Transverse colon (tissue), 4 donors: ENCODE results near the gene GNAT3. TPM values are rescaled to one million over a fixed set of nuclear protein-coding genes. Genes with fewer than 3 reads are reported as not detected.

Experiments
- DNase-seq: peaks from one replicate; pipeline ENCODE4 v3.0.0-alpha.2; 2019
- H3K27ac ChIP-seq, 4 donors: fragments of 200-600 bp; sonication (generic); 2 replicates each; pipeline ENCODE4 v1.5.1; 2016 to 2018; ENCODE audit warnings: inconsistent platforms in 4 of 4
- H3K27me3 ChIP-seq: fragments of 200-600 bp; sonication (generic); 2 replicates; pipeline ENCODE4 v1.5.1; 2017; ENCODE audit warnings: inconsistent platforms
- H3K36me3 ChIP-seq, 4 donors: fragments of 200-600 bp; sonication (generic); 2 replicates each; pipeline ENCODE4 v1.5.1; 2017 to 2019; ENCODE audit warnings: inconsistent platforms in 4 of 4
- H3K4me1 ChIP-seq, 4 donors: fragments of 200-600 bp; sonication (generic); 2 replicates each; pipeline ENCODE4 v1.5.1; 2017 to 2020; ENCODE audit warnings: inconsistent platforms in 4 of 4
- H3K4me3 ChIP-seq, 4 donors: fragments of 200-600 bp; sonication (generic); 1 replicate in 1 of 4; 2 replicates in 3 of 4; pipeline versions ENCODE4 v1.5.1 to v1.6.1; 2017 to 2019; ENCODE audit warnings: inconsistent platforms in 4 of 4
- H3K9me3 ChIP-seq, 2 donors: fragments of 200-600 bp; sonication (generic); 2 replicates each; pipeline ENCODE4 v1.5.1; 2017 to 2019; ENCODE audit warnings: inconsistent platforms in 2 of 2
- EP300 ChIP-seq: sonication (generic); formaldehyde crosslinking; IDR thresholded peaks from one replicate; pipeline ENCODE4 v1.6.1; 2017; ENCODE audit warnings: antibody characterized with exemption, low read depth
- POLR2A ChIP-seq: fragments of 450-650 bp; IDR thresholded peaks from one replicate; pipeline ENCODE4 v1.6.1; 2016; ENCODE audit warnings: antibody characterized with exemption, mild to moderate bottlenecking, moderate library complexity
- POLR2AphosphoS5 ChIP-seq, 3 donors: sonication (generic); formaldehyde crosslinking; IDR thresholded peaks; one replicate each; pipeline ENCODE4 v1.6.1; 2016; ENCODE audit warnings: antibody characterized with exemption in 3 of 3
- WGBS, 2 donors: methylation state at CpG; one replicate each; pipeline ENCODE4 v1.1.5; 2018; ENCODE audit warnings: low coverage in 1 of 2; 5-methylcytosine and 5-hydroxymethylcytosine counted together
- in situ Hi-C, 4 donors: fragments of 200-750 bp; cut with MboI; loops; one replicate each; pipeline versions ENCODE4 v1.15.0 to v1.15.1; 2017; ENCODE audit warnings: low sequenced_read_pairs in 3 of 4, low pct_ligation_motif_present in 1 of 4, low pct_unique_long_range_greater_than_20kb in 1 of 4
- intact Hi-C: fragments of 100-400 bp; cut with DNase I; formaldehyde crosslinking; loops from one replicate; pipeline ENCODE4 v1.15.1; 2023; ENCODE audit warnings: low total_unique reads
- total RNA-seq, 4 donors: library from RNA; depleted of rRNA; stranded (reverse); fragments of >200 nt; gene quantifications; one replicate each; pipeline ENCODE4 v1.1.0, GENCODE V29; 2016
- TF ChIP-seq, protein P1 (sequence below), 5 experiments: fragments of 200-600 bp in 3 of 5; fragments of 450-650 bp in 2 of 5; sonication (generic) in 3 of 5; IDR thresholded peaks; 1 replicate in 2 of 5; 2 replicates in 3 of 5; pipeline ENCODE4 v1.5.1; 2016 to 2017; ENCODE audit warnings: antibody characterized with exemption in 5 of 5, inconsistent platforms in 3 of 5, mild to moderate bottlenecking in 2 of 5, moderate library complexity in 1 of 5

The GNAT3 gene
- total RNA-seq, 4 donors from 2014 or later = not detected

DNA sequence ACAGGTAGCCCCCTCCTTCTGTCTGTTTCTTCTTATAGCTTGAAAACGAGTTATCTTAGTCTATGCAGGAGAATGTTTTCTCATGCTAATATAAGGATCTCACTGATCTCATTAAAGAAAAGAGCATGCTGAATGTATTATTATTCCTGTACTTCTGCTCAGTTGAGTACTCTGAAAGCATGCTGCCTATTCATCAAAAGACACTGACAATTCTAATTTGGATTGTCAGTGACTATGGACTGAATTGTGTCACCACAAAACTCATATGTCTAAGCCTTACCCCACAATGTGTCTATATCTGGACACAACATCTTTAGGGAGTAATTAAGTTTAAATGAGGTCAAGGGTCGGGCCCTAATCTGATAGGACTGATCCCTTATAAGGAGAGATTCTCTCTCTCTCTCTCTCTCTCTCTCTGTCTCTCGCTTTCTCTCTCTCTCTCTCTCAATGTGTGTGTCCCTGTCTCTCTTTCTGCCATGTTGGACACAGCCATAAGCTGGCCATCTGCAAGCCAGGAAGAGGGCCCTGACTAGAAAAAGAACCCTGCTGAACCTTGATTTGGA, 98.4 kb downstream of the GNAT3 start:
- Histone ChIP-seq H3K4me3 (no peak overlapping the region), H3K4me1 (no peaks in the 10 kb centered on the region), H3K27me3 (no peaks in the 10 kb centered on the region), H3K36me3 (no peaks in the 10 kb centered on the region), H3K9me3 (no peaks in the 10 kb centered on the region), H3K27ac (no peak overlapping the region)
- in situ Hi-C loops (no loop called here), intact Hi-C loops (no loop called here)
- DNase-seq = no peak
- WGBS, 2 donors = 73 to 75% methylated on average over 3 of the region's 3 CpGs
- TF ChIP-seq POLR2AphosphoS5 (IDR thresholded peaks at IDR 0.05) = no peak
- TF ChIP-seq, protein P1, sequence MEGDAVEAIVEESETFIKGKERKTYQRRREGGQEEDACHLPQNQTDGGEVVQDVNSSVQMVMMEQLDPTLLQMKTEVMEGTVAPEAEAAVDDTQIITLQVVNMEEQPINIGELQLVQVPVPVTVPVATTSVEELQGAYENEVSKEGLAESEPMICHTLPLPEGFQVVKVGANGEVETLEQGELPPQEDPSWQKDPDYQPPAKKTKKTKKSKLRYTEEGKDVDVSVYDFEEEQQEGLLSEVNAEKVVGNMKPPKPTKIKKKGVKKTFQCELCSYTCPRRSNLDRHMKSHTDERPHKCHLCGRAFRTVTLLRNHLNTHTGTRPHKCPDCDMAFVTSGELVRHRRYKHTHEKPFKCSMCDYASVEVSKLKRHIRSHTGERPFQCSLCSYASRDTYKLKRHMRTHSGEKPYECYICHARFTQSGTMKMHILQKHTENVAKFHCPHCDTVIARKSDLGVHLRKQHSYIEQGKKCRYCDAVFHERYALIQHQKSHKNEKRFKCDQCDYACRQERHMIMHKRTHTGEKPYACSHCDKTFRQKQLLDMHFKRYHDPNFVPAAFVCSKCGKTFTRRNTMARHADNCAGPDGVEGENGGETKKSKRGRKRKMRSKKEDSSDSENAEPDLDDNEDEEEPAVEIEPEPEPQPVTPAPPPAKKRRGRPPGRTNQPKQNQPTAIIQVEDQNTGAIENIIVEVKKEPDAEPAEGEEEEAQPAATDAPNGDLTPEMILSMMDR (IDR thresholded peaks at IDR 0.05) = no peak
- no peak for TF ChIP-seq EP300

DNA sequence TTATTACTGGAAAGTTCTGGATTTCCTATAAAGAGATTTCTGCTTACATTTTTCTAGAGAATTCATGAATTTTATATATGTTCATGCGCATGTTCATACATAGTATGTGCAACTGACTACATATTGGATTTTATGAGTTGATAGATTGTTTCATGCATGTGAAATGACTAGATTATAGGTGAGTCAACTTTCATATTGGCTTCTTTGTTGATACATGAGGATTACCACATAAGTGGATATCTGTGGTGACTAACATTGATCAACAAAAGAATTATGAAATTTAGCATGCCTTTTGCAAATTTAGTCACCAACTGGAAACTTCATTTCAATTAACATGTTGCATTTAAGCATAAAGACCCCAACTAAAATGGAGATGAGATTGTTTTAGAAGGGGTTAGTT, 99.0 kb downstream of the GNAT3 start:
- Histone ChIP-seq H3K27me3 (no peaks in the 10 kb centered on the region), H3K4me3 (no peak overlapping the region), H3K27ac (no peak overlapping the region), H3K9me3 (no peaks in the 10 kb centered on the region), H3K4me1 (no peaks in the 10 kb centered on the region), H3K36me3 (no peaks in the 10 kb centered on the region)
- intact Hi-C loops = no loop called here
- whole genome bisulfite sequencing, 2 donors = 88 to 89% methylated on average over 1 of the region's 1 CpG
- DNase-seq = no peak
- in situ Hi-C loops = no loop called here
- no peak for TF ChIP-seq POLR2AphosphoS5 (IDR thresholded peaks at IDR 0.05)
- no peak for TF ChIP-seq EP300
- no peak for TF ChIP-seq POLR2A
- TF ChIP-seq, protein P1 (IDR thresholded peaks at IDR 0.05) = no peak

DNA sequence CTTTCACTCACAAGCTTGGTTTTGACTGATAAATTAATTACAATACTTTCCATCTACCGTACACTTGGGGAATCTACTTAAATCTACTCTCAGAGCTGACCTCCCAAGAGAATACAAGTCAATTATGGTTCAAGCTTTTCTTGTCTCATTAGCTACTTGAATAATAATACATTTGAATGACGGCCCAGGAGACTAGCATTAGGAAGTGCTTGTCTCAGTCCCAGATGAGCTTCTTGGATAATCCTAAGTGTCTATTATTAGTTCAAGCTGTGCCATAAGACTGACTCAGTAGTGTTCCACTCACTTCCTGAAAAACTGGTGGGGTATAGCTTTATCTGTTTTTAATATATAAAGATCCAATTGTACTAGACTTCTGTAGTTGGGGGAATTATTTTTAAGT, 100.2 kb downstream of the GNAT3 start:
- in situ Hi-C loops (no loop called here), intact Hi-C loops (no loop called here)
- no peak overlapping the region for H3K4me3 ChIP-seq
- H3K4me1 ChIP-seq = no peaks in the 10 kb centered on the region
- no peak for DNase-seq
- H3K36me3 ChIP-seq = no peaks in the 10 kb centered on the region
- TF ChIP-seq POLR2A (no peak), EP300 (no peak), POLR2AphosphoS5 (IDR thresholded peaks at IDR 0.05) (no peak)
- TF ChIP-seq, protein P1 (IDR thresholded peaks at IDR 0.05) = no peak
- H3K9me3 ChIP-seq = no peaks in the 10 kb centered on the region
- no peaks in the 10 kb centered on the region for H3K27me3 ChIP-seq
- 67 to 76% methylated on average over 1 to 2 of the region's 2 CpGs for WGBS, 2 donors
- H3K27ac ChIP-seq = no peak overlapping the region

DNA sequence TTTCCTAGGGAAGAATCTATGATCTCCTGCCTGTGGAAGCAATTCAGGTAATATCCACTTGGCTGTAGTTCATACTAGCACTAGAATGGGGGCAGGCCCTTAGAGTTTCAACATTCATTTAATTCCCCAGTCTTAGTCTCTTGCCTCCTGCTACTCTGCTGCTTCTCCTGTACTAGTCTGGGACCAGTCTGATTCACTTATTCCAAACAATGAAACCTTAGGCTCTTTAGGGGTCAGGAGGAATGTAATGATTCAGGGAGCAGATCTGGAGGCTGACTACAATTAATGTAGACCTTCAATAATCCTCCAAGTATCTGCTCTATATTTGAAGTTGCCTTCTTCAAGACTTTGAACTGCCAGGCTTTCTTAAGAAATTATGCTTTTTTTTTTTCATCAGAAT, 101.8 kb downstream of the GNAT3 start:
- TF ChIP-seq POLR2A (no peak), POLR2AphosphoS5 (IDR thresholded peaks at IDR 0.05) (no peak), EP300 (no peak)
- TF ChIP-seq, protein P1 (IDR thresholded peaks at IDR 0.05) = no peak
- DNase-seq = no peak
- intact Hi-C loops = no loop called here
- Histone ChIP-seq H3K27me3 (no peaks in the 10 kb centered on the region), H3K4me1 (no peaks in the 10 kb centered on the region), H3K36me3 (no peaks in the 10 kb centered on the region), H3K27ac (no peak overlapping the region), H3K9me3 (no peaks in the 10 kb centered on the region), H3K4me3 (no peak overlapping the region)
- in situ Hi-C loops = no loop called here

Other genes starting within 250 kb of the GNAT3 start
- 10 to 100 TPM; 11.5 to 59.2 (median 31.5) TPM for gene CD36, start 126.6 kb upstream of the GNAT3 start, total RNA-seq